Measurements from ENCODE around the gene SMYD3. TPM values are rescaled to one million over a fixed set of nuclear protein-coding genes. Genes with fewer than 3 reads are reported as not detected.

Gene SMYD3
- total and polyA plus RNA-seq, 2 donors (not counting 3 experiments of a cell fraction or from before 2014, with no cell fraction given), result 16.0 to 32.1 TPM

GRCh38 chr1:246343251-246343650 is 163.8 kb downstream of the SMYD3 start:
- no peak overlapping the region for H3K4me2 ChIP-seq (ENCODE audit: insufficient read depth, low read length)
- no peak overlapping the region for H3K27ac ChIP-seq (ENCODE audit: insufficient read depth, low read depth, low read length)
- dilution Hi-C loops (cut with MboI; ENCODE audit: extremely low pct_ligation_motif_present, low sequenced_read_pairs) (no loop called here), intact Hi-C loops (cut with micrococcal nuclease) (no loop called here)
- CTCF ChIA-PET, result no interaction called here
- no peak for TF ChIP-seq POLR2A (IDR thresholded peaks at IDR 0.05; ENCODE audit: low read depth, low read length)
- TF ChIP-seq GATA2 (IDR thresholded peaks at IDR 0.05; ENCODE audit: insufficient read depth, insufficient read length, low read depth, low read length), result no peak
- no peak for TF ChIP-seq FOS (IDR thresholded peaks at IDR 0.05; ENCODE audit: borderline replicate concordance, insufficient read depth, low read length)
- no peaks in the 10 kb centered on the region for H3K9me1 ChIP-seq (replicated peaks; ENCODE audit: control insufficient read depth, extremely low read depth, insufficient read depth, low read length)
- H3K27me3 ChIP-seq (ENCODE audit: control insufficient read depth in 2 of 2, insufficient read depth in 2 of 2, low read length in 2 of 2), result no peaks in the 10 kb centered on the region
- DNase-seq (ENCODE audit: low read depth, low spot score) (no peak), FAIRE-seq (no peak)
- no peak overlapping the region for H2AFZ ChIP-seq (ENCODE audit: low read depth, low read length)
- no peak overlapping the region for H3K9ac ChIP-seq (replicated peaks; ENCODE audit: extremely low read depth, insufficient read depth, low read length)
- no peak overlapping the region for H3K4me3 ChIP-seq (replicated peaks in 1 of 3; ENCODE audit: insufficient read depth in 1 of 3, low read depth in 1 of 3, low read length in 3 of 3)
- no peaks in the 10 kb centered on the region for H3K36me3 ChIP-seq (ENCODE audit: control insufficient read depth in 2 of 2, extremely low read depth in 1 of 2, insufficient read depth in 2 of 2, low read length in 2 of 2)
- no TSS peak for BruUV-seq (replicated peaks)
- peaks cover 5% of the 10 kb centered on the region for H3K4me1 ChIP-seq (ENCODE audit: control insufficient read depth, extremely low read depth, insufficient read depth, low read length)
- H3K79me2 ChIP-seq (ENCODE audit: control insufficient read depth, insufficient read depth, low read length), result no peaks in the 10 kb centered on the region
- H4K20me1 ChIP-seq (replicated peaks; ENCODE audit: control insufficient read depth, extremely low read depth, insufficient read depth, low read length), result no peaks in the 10 kb centered on the region
- H3K9me3 ChIP-seq (replicated peaks; ENCODE audit: control insufficient read depth, insufficient read depth, low read length), result no peaks in the 10 kb centered on the region
- POLR2A ChIA-PET, result no interaction called here

GRCh38 chr1:246338546-246338945 is 168.5 kb downstream of the SMYD3 start:
- dilution Hi-C loops (cut with MboI; ENCODE audit: extremely low pct_ligation_motif_present, low sequenced_read_pairs), result no loop called here
- no peak for FAIRE-seq

More at GRCh38 chr1:246338546-246338945, 168.5 kb downstream of the SMYD3 start:
- Histone ChIP-seq H3K27me3 (ENCODE audit: control insufficient read depth in 2 of 2, insufficient read depth in 2 of 2, low read length in 2 of 2) (no peaks in the 10 kb centered on the region), H3K4me3 (replicated peaks in 1 of 3; ENCODE audit: insufficient read depth in 1 of 3, low read depth in 1 of 3, low read length in 3 of 3) (no peak overlapping the region), H2AFZ (ENCODE audit: low read depth, low read length) (no peak overlapping the region), H3K36me3 (ENCODE audit: control insufficient read depth in 2 of 2, extremely low read depth in 1 of 2, insufficient read depth in 2 of 2, low read length in 2 of 2) (no peaks in the 10 kb centered on the region), H3K27ac (ENCODE audit: insufficient read depth, low read depth, low read length) (peak overlapping the region; percentile 10), H3K79me2 (ENCODE audit: control insufficient read depth, insufficient read depth, low read length) (no peaks in the 10 kb centered on the region), H3K9me3 (replicated peaks; ENCODE audit: control insufficient read depth, insufficient read depth, low read length) (no peaks in the 10 kb centered on the region), H3K4me1 (ENCODE audit: control insufficient read depth, extremely low read depth, insufficient read depth, low read length) (peaks cover 8% of the 10 kb centered on the region), H3K9ac (replicated peaks; ENCODE audit: extremely low read depth, insufficient read depth, low read length) (no peak overlapping the region), H3K9me1 (replicated peaks; ENCODE audit: control insufficient read depth, extremely low read depth, insufficient read depth, low read length) (no peaks in the 10 kb centered on the region), H3K4me2 (ENCODE audit: insufficient read depth, low read length) (no peak overlapping the region), H4K20me1 (replicated peaks; ENCODE audit: control insufficient read depth, extremely low read depth, insufficient read depth, low read length) (no peaks in the 10 kb centered on the region)
- DNase-seq (ENCODE audit: low read depth, low spot score), result no peak
- ChIA-PET POLR2A (interaction anchor here (0.6 kb wide), 1 partner anchor 82 kb away, joined by 4 read pairs; no protein-coding TSS in a partner anchor), CTCF (no interaction called here)
- no TSS peak for BruUV-seq (replicated peaks)
- TF ChIP-seq MYC (IDR thresholded peaks at IDR 0.05; ENCODE audit: low read depth, low read length) (no peak), FOS (IDR thresholded peaks at IDR 0.05; ENCODE audit: borderline replicate concordance, insufficient read depth, low read length) (no peak), GATA2 (IDR thresholded peaks at IDR 0.05; ENCODE audit: insufficient read depth, insufficient read length, low read depth, low read length) (no peak), POLR2AphosphoS5 (IDR thresholded peaks at IDR 0.05; ENCODE audit: insufficient read depth, low read depth, low read length) (no peak), MAX (IDR thresholded peaks at IDR 0.05; ENCODE audit: insufficient read depth, insufficient read length) (no peak), POLR2A (IDR thresholded peaks at IDR 0.05; ENCODE audit: low read depth, low read length) (no peak), EZH2 (IDR thresholded peaks at IDR 0.05; ENCODE audit: borderline replicate concordance, low read depth, low read length, severe bottlenecking) (no peak), CTCF (IDR thresholded peaks at IDR 0.05; ENCODE audit: extremely low read depth in 1 of 2, insufficient read depth in 1 of 2, low read depth in 1 of 2, low read length in 2 of 2) (no peak), JUN (IDR thresholded peaks at IDR 0.05; ENCODE audit: borderline replicate concordance, insufficient read depth, insufficient read length, low read depth) (no peak)
- intact Hi-C loops (cut with micrococcal nuclease), result no loop called here
